ENCODE measurements around the gene ZBTB26.

DNA sequence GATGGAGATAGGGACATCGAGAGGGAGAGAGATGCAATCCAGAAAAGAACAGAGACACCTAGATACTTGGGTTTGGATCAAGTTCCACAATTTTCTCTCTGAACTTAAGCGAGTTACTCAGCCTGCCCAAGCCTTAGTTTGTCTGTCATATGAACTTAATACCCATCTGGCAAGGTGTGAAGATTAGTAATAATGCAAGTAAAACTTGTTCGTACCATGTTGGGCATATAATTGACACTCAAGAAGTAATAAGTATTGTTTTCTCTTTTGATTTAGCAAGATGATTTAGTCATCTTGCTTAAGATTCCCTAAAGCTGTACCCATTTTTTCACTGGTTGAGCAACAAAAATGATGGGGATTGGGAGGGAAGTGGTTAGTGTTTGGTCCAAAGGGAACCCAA, 17.0 kb upstream of the ZBTB26 start:
- TF ChIP-seq, protein P1, sequence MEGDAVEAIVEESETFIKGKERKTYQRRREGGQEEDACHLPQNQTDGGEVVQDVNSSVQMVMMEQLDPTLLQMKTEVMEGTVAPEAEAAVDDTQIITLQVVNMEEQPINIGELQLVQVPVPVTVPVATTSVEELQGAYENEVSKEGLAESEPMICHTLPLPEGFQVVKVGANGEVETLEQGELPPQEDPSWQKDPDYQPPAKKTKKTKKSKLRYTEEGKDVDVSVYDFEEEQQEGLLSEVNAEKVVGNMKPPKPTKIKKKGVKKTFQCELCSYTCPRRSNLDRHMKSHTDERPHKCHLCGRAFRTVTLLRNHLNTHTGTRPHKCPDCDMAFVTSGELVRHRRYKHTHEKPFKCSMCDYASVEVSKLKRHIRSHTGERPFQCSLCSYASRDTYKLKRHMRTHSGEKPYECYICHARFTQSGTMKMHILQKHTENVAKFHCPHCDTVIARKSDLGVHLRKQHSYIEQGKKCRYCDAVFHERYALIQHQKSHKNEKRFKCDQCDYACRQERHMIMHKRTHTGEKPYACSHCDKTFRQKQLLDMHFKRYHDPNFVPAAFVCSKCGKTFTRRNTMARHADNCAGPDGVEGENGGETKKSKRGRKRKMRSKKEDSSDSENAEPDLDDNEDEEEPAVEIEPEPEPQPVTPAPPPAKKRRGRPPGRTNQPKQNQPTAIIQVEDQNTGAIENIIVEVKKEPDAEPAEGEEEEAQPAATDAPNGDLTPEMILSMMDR (IDR thresholded peaks at IDR 0.05; ENCODE audit: insufficient read depth, low read depth, low read length): no peak
- no peak for TF ChIP-seq EZH2 (IDR thresholded peaks at IDR 0.05; ENCODE audit: insufficient read depth, low read length)

All from astrocyte (in vitro differentiated cells and primary cell).